SK-N-SH treated with all-trans-retinoic acid at 6 μM for 48 hours (cell line): Measurements from ENCODE around the gene FRAS1.

Source experiments
- ATAC-seq: fragments of 200-7000 bp; cut with Tn5 transposase; 3 replicates; pipeline ENCODE4 v1.9.1; 2020; ENCODE audit warnings: mild to moderate bottlenecking, moderate library complexity
- ARNTL ChIP-seq: fragments of 450-650 bp; formaldehyde crosslinking; IDR thresholded peaks from 2 replicates; pipeline ENCODE4 v1.5.0; 2020; ENCODE audit warnings: low read depth, mild to moderate bottlenecking, moderate library complexity, borderline replicate concordance
- BACH2 ChIP-seq: fragments of 250-450 bp; sonication (Bioruptor Pico); IDR thresholded peaks from 2 replicates; pipeline ENCODE4 v1.9.0; 2021; ENCODE audit warnings: mild to moderate bottlenecking, borderline replicate concordance
- CSDC2 ChIP-seq: fragments of 250-450 bp; sonication (Bioruptor Pico); IDR thresholded peaks from 2 replicates; pipeline ENCODE4 v1.5.0; 2020; ENCODE audit warnings: mild to moderate bottlenecking, moderate library complexity
- CSRNP3 ChIP-seq: fragments of 250-450 bp; sonication (Bioruptor Pico); IDR thresholded peaks from 2 replicates; pipeline ENCODE4 v1.5.1; 2021; ENCODE audit warnings: mild to moderate bottlenecking, moderate library complexity
- ESRRG ChIP-seq: fragments of 250-450 bp; sonication (Bioruptor Pico); IDR thresholded peaks from 2 replicates; pipeline ENCODE4 v1.6.1; 2021; ENCODE audit warnings: mild to moderate bottlenecking
- GLIS3 ChIP-seq: fragments of 250-450 bp; sonication (Bioruptor Pico); IDR thresholded peaks from 2 replicates; pipeline ENCODE4 v1.5.0; 2020; ENCODE audit warnings: mild to moderate bottlenecking, moderate library complexity
- ISL1 ChIP-seq: fragments of 250-450 bp; sonication (Bioruptor Pico); IDR thresholded peaks from 2 replicates; pipeline ENCODE4 v2.1.2; 2022; ENCODE audit warnings: mild to moderate bottlenecking, moderate library complexity
- OSR1 ChIP-seq: fragments of 250-450 bp; sonication (Bioruptor Pico); IDR thresholded peaks from 2 replicates; pipeline ENCODE4 v1.8.0; 2022; ENCODE audit warnings: moderate library complexity, mild to moderate bottlenecking, inconsistent platforms
- PATZ1 ChIP-seq: fragments of 250-450 bp; sonication (Bioruptor Pico); IDR thresholded peaks from 2 replicates; pipeline ENCODE4 v1.8.0; 2020; ENCODE audit warnings: mild to moderate bottlenecking, moderate library complexity, borderline replicate concordance
- PPARA ChIP-seq: fragments of 250-450 bp; sonication (Bioruptor Pico); IDR thresholded peaks from 2 replicates; pipeline ENCODE4 v1.5.0; 2020; ENCODE audit warnings: mild to moderate bottlenecking, borderline replicate concordance
- RARB ChIP-seq: fragments of 250-450 bp; sonication (Bioruptor Pico); IDR thresholded peaks from 2 replicates; pipeline ENCODE4 v1.8.0; 2021; ENCODE audit warnings: mild to moderate bottlenecking, moderate library complexity
- TCF4 ChIP-seq: fragments of 250-450 bp; sonication (Bioruptor Pico); IDR thresholded peaks from 2 replicates; pipeline ENCODE4 v1.8.0; 2021; ENCODE audit warnings: mild to moderate bottlenecking, moderate library complexity, borderline replicate concordance
- TOX ChIP-seq: fragments of 250-450 bp; sonication (Bioruptor Pico); IDR thresholded peaks from 2 replicates; pipeline ENCODE4 v1.8.0; 2021; ENCODE audit warnings: mild to moderate bottlenecking, moderate library complexity, borderline replicate concordance
- ZFP3 ChIP-seq: fragments of 250-450 bp; sonication (Bioruptor Pico); IDR thresholded peaks from 2 replicates; pipeline ENCODE4 v1.5.0; 2020; ENCODE audit warnings: mild to moderate bottlenecking, moderate library complexity
- TF ChIP-seq, protein P1 (sequence below): fragments of 250-450 bp; sonication (Bioruptor Pico); IDR thresholded peaks from 2 replicates; pipeline ENCODE4 v1.5.0; 2020; ENCODE audit warnings: mild to moderate bottlenecking, moderate library complexity
- TF ChIP-seq, protein P2 (sequence below): fragments of 250-450 bp; sonication (Bioruptor Pico); IDR thresholded peaks from 2 replicates; pipeline ENCODE4 v1.8.0; 2021; ENCODE audit warnings: low read depth, mild to moderate bottlenecking, moderate library complexity, borderline replicate concordance

Gene FRAS1

GRCh38 chr4:78197947-78198346 lies 140.8 kb downstream of the FRAS1 start:
- ATAC-seq, result no peak
- TF ChIP-seq, protein P1, sequence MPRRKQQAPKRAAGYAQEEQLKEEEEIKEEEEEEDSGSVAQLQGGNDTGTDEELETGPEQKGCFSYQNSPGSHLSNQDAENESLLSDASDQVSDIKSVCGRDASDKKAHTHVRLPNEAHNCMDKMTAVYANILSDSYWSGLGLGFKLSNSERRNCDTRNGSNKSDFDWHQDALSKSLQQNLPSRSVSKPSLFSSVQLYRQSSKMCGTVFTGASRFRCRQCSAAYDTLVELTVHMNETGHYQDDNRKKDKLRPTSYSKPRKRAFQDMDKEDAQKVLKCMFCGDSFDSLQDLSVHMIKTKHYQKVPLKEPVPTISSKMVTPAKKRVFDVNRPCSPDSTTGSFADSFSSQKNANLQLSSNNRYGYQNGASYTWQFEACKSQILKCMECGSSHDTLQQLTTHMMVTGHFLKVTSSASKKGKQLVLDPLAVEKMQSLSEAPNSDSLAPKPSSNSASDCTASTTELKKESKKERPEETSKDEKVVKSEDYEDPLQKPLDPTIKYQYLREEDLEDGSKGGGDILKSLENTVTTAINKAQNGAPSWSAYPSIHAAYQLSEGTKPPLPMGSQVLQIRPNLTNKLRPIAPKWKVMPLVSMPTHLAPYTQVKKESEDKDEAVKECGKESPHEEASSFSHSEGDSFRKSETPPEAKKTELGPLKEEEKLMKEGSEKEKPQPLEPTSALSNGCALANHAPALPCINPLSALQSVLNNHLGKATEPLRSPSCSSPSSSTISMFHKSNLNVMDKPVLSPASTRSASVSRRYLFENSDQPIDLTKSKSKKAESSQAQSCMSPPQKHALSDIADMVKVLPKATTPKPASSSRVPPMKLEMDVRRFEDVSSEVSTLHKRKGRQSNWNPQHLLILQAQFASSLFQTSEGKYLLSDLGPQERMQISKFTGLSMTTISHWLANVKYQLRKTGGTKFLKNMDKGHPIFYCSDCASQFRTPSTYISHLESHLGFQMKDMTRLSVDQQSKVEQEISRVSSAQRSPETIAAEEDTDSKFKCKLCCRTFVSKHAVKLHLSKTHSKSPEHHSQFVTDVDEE (CRISPR knock-in tag), result no peak
- TF ChIP-seq PATZ1 (CRISPR knock-in tag) (no peak), GLIS3 (no peak), OSR1 (CRISPR knock-in tag) (no peak), PPARA (CRISPR knock-in tag) (no peak)

- TF ChIP-seq ISL1 (CRISPR knock-in tag), result no peak
- TF ChIP-seq BACH2 (CRISPR knock-in tag), result no peak
- no peak for TF ChIP-seq RARB (CRISPR knock-in tag)
- TF ChIP-seq ESRRG (CRISPR knock-in tag), result no peak
- TF ChIP-seq ARNTL, result no peak
- TF ChIP-seq TCF4 (CRISPR knock-in tag), result no peak
- no peak for TF ChIP-seq PPARA (CRISPR knock-in tag)
- TF ChIP-seq, protein P1 (CRISPR knock-in tag), result no peak
- TF ChIP-seq PATZ1 (CRISPR knock-in tag), result no peak
- TF ChIP-seq, protein P2, sequence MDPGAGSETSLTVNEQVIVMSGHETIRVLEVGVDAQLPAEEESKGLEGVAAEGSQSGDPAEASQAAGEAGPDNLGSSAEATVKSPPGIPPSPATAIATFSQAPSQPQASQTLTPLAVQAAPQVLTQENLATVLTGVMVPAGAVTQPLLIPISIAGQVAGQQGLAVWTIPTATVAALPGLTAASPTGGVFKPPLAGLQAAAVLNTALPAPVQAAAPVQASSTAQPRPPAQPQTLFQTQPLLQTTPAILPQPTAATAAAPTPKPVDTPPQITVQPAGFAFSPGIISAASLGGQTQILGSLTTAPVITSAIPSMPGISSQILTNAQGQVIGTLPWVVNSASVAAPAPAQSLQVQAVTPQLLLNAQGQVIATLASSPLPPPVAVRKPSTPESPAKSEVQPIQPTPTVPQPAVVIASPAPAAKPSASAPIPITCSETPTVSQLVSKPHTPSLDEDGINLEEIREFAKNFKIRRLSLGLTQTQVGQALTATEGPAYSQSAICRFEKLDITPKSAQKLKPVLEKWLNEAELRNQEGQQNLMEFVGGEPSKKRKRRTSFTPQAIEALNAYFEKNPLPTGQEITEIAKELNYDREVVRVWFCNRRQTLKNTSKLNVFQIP, result no peak
- TF ChIP-seq TOX (CRISPR knock-in tag), result no peak
- ATAC-seq, result no peak
These were observed 142.9 kb downstream of the FRAS1 start for GRCh38 chr4:78199984-78200383.

DNA sequence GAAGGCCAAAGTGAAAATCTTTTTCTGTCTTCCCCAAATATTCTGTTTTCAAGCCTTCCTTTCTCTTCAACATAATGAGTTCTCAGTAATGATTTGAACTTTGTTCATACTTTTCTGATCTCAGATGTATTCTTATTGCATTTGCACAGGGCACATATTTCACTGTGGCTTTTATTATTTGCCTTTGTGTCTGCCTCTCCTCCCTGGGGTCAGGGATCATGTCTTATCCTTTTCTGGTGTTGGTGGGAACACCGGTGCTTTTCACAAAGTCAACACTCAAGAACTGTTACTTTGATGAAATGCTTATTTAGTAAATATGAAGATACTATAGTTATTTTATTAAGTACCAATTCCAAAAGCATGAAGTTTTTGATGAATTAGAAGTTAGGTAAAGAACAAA lies 143.8 kb downstream of the FRAS1 start:
- ATAC-seq, result no peak
- TF ChIP-seq ISL1 (CRISPR knock-in tag) (no peak), RARB (CRISPR knock-in tag) (no peak), ARNTL (no peak), CSRNP3 (CRISPR knock-in tag) (no peak), PPARA (CRISPR knock-in tag) (no peak), ZFP3 (no peak), TOX (CRISPR knock-in tag) (no peak), CSDC2 (CRISPR knock-in tag) (no peak)
- TF ChIP-seq, protein P2, result no peak
- TF ChIP-seq, protein P1 (CRISPR knock-in tag), result no peak
